ENCODE data around the gene ASF1A.
"Not testable (repeated sequence)": the region's sequence is repeated elsewhere in the genome, so short reads cannot be mapped to it uniquely, and the experiment has no call there.

ASF1A gene

DNA sequence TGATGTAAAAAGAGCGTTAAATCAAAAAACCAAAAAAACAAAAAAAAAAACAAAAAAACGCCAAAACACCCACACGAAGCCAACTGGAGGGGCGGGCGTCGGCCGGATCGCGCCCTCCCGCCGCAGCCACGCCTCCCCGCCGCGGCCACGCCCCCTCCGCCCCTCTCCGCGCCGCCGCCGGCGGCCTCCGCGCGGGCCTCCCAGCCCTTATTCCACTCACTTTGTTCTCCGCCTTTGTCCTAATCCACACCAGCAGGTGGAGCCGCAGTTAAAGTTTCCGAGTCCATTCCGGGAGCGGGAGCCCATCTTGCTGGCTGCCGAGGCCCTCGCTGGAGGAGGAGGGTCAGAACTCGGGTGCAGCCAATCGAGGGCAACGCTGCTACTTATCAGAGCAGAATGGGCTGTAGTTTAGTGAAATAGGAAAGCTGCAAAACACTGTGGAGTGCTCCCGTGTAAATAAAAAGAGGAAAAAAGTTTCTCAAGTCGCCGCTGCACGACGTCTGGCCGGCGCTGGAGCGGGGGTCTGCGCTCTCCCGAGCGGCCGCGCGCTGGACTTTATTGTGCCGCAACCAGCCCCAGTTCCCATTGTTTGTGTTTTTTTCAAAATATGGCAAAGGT, at the start of gene ASF1A:
ASF1A (plus strand) TSS at position 346 of the 618 bp plus-strand sequence; CDS start at position 608, 262 bp downstream.
- H3K4me1 Mint-ChIP-seq (ENCODE audit: low read depth): peaks cover 68% of the 10 kb centered on the region
- peaks cover 36% of the 10 kb centered on the region for H3K36me3 Mint-ChIP-seq (ENCODE audit: low read depth)
- H3K4me3 Mint-ChIP-seq: peak within 1 kb of the TSS; percentile 95
- no peaks in the 10 kb centered on the region for H3K27me3 Mint-ChIP-seq
- no peaks in the 10 kb centered on the region for H3K9me3 Mint-ChIP-seq
- peak within 1 kb of the TSS; percentile 98 for H3K27ac Mint-ChIP-seq

GRCh38 chr6:118844915-118845314, 49.0 kb upstream of the ASF1A start:
- Mint-ChIP-seq H3K4me3 (peak overlapping the region; percentile 1), H3K4me1 (ENCODE audit: low read depth) (peaks cover 38% of the 10 kb centered on the region), H3K36me3 (ENCODE audit: low read depth) (peaks cover 28% of the 10 kb centered on the region), H3K27me3 (no peaks in the 10 kb centered on the region), H3K27ac (peak overlapping the region; percentile 5), H3K9me3 (peaks cover 4% of the 10 kb centered on the region)

DNA sequence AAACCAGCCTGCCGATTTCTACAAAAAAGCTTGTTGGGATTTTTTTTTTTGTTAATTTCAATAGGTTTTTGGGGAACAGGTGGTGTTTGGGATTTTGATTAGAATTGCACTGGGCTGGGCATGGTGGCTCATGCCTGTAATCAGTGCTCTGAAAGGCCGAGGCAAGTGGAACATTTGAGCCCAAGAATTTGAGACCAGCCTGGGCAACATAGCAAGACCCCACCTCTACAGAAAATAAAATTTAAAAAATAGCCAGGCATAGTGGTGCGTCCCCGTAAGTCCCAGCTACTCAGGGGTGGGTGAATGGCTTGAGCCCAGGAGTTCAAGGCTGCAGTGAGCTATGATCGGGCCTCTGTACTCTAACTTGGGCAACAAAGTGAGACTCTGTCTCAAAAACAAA, 40.5 kb upstream of the ASF1A start:
- Mint-ChIP-seq H3K4me1 (ENCODE audit: low read depth) (peaks cover 7% of the 10 kb centered on the region), H3K27me3 (no peaks in the 10 kb centered on the region), H3K27ac (no peak overlapping the region)

GRCh38 chr6:118856301-118856700, 37.7 kb upstream of the ASF1A start:
- Mint-ChIP-seq H3K36me3 (ENCODE audit: low read depth) (peaks cover 42% of the 10 kb centered on the region), H3K4me3 (no peak overlapping the region)

More for the DNA sequence above, 40.5 kb upstream of the ASF1A start:
- Mint-ChIP-seq H3K36me3 (ENCODE audit: low read depth) (peaks cover 28% of the 10 kb centered on the region), H3K4me3 (no peak overlapping the region), H3K9me3 (no peaks in the 10 kb centered on the region)

GRCh38 chr6:118859517-118860064, 34.4 kb upstream of the ASF1A start:
- peaks cover 7% of the 10 kb centered on the region for H3K9me3 Mint-ChIP-seq
- no peaks in the 10 kb centered on the region for H3K27me3 Mint-ChIP-seq
- peaks cover 32% of the 10 kb centered on the region for H3K36me3 Mint-ChIP-seq (ENCODE audit: low read depth)
- H3K27ac Mint-ChIP-seq: no peak overlapping the region
- H3K4me3 Mint-ChIP-seq: no peak overlapping the region
- peaks cover 53% of the 10 kb centered on the region for H3K4me1 Mint-ChIP-seq (ENCODE audit: low read depth)

More at GRCh38 chr6:118856301-118856700, 37.7 kb upstream of the ASF1A start:
- Mint-ChIP-seq H3K9me3 (peaks cover 7% of the 10 kb centered on the region), H3K4me1 (ENCODE audit: low read depth) (peaks cover 30% of the 10 kb centered on the region), H3K27me3 (no peaks in the 10 kb centered on the region), H3K27ac (no peak overlapping the region)

GRCh38 chr6:118860363-118860762, 33.6 kb upstream of the ASF1A start:
- Mint-ChIP-seq H3K27ac (peak overlapping the region; percentile 57), H3K36me3 (ENCODE audit: low read depth) (peaks cover 32% of the 10 kb centered on the region), H3K4me1 (ENCODE audit: low read depth) (peaks cover 56% of the 10 kb centered on the region), H3K9me3 (peaks cover 7% of the 10 kb centered on the region), H3K4me3 (no peak overlapping the region), H3K27me3 (no peaks in the 10 kb centered on the region)

GRCh38 chr6:118860880-118861279, 33.1 kb upstream of the ASF1A start:
- no peak overlapping the region for H3K4me3 Mint-ChIP-seq
- H3K36me3 Mint-ChIP-seq (ENCODE audit: low read depth): peaks cover 36% of the 10 kb centered on the region
- H3K27ac Mint-ChIP-seq: no peak overlapping the region
- H3K9me3 Mint-ChIP-seq: peaks cover 7% of the 10 kb centered on the region
- peaks cover 59% of the 10 kb centered on the region for H3K4me1 Mint-ChIP-seq (ENCODE audit: low read depth)
- H3K27me3 Mint-ChIP-seq: no peaks in the 10 kb centered on the region

DNA sequence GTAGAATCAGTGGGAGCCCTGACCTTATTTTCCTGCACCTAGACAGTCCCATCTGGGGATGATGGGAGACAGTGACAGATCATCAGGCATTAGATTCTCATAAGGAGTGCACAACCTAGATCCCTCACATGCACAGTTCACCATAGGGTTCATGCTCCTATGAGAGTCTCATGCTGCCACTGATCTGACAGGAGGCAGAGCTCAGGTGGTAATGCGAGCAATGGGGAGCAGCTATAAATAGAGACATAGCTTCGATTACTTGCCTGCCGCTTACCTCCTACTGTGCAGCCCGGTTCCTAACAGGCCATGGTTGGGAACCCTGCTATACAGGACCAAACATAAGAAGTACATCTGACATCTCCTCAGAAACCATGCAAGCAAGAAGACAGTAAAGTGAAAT, 31.5 kb upstream of the ASF1A start:
- Mint-ChIP-seq H3K4me3 (no peak overlapping the region), H3K27ac (no peak overlapping the region), H3K9me3 (peaks cover 17% of the 10 kb centered on the region), H3K4me1 (ENCODE audit: low read depth) (peaks cover 66% of the 10 kb centered on the region), H3K36me3 (ENCODE audit: low read depth) (peaks cover 44% of the 10 kb centered on the region), H3K27me3 (no peaks in the 10 kb centered on the region)

DNA sequence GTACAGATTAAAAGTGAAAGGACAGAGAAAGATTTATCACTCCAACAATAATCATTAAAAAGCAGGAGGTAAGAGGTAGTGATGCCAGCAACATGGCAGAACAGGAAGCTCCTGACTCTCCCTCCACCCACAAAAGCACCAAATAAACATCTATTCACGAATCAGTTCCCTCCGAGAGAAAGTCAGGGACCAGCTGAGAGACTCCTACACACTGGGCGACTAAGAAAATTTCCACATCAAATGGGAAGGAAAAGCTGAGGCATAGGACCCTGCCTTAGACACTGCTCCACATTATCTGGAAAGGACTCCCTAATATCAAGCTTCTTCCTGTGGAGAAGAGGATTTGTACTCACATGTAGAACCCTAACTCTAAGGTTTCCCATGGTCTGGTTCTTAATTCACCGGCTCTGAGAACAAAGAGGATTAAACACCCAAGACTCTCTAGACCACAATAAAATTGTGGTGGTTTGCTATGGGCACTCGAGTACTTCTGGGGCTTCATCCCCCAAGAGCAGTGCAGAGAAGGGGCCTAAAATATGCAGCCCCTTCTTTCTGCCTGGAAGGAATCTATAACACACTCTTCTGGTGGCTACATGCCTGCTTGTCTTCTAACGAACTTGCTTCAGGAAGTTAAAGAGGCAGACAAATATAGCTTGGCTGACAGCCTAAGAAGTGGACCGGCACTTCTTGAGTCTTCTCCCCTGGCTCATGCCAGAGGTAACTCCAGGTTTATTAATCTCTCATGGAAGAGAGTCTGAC, 29.4 kb upstream of the ASF1A start:
- Mint-ChIP-seq H3K27ac (peak overlapping the region; percentile 70), H3K36me3 (ENCODE audit: low read depth) (peaks cover 45% of the 10 kb centered on the region), H3K9me3 (peaks cover 17% of the 10 kb centered on the region), H3K4me1 (ENCODE audit: low read depth) (peaks cover 66% of the 10 kb centered on the region), H3K4me3 (peak overlapping the region; percentile 67), H3K27me3 (no peaks in the 10 kb centered on the region)

DNA sequence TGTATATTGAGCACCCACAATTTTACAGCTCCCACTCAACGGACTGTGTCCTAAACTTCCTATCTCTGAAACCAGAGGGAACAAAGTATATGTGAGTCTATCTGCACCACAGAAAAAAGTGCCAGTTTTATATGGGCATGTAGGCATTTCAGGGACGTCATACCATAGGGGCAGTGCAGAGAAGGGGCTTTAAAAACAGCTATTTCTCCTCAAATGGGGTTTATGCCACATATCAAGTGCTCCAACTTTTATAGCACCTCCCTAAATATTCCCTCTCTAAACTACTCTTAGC, 28.9 kb upstream of the ASF1A start:
- peaks cover 47% of the 10 kb centered on the region for H3K36me3 Mint-ChIP-seq (ENCODE audit: low read depth)
- H3K9me3 Mint-ChIP-seq: peaks cover 14% of the 10 kb centered on the region
- H3K27ac Mint-ChIP-seq: peak overlapping the region; percentile 70
- peak overlapping the region; percentile 67 for H3K4me3 Mint-ChIP-seq
- H3K27me3 Mint-ChIP-seq: no peaks in the 10 kb centered on the region
- peaks cover 66% of the 10 kb centered on the region for H3K4me1 Mint-ChIP-seq (ENCODE audit: low read depth)

DNA sequence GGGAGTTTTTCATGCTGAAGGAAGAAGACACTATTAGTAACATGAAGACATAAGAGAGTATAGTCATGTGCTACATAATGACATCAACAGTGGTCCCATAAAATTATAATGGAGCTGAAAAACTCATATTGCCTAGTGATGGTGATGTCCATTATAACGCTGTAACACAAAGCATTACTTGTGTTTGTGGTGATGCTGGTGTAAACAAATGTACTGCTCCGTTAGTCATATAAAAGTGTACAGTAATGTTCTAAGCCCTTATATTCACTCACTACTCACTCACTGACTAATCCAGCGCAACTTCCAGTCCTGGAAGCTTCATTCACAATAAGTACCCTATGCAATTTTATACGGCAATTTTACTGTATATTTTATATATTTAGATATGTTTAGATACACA, 26.8 kb upstream of the ASF1A start:
- Mint-ChIP-seq H3K27me3 (no peaks in the 10 kb centered on the region), H3K4me3 (no peak overlapping the region), H3K9me3 (peaks cover 13% of the 10 kb centered on the region), H3K4me1 (ENCODE audit: low read depth) (peaks cover 77% of the 10 kb centered on the region), H3K36me3 (ENCODE audit: low read depth) (peaks cover 48% of the 10 kb centered on the region), H3K27ac (no peak overlapping the region)

- H3K27me3 Mint-ChIP-seq, H3K4me3 Mint-ChIP-seq: not testable (repeated sequence)
- peaks cover 38% of the 10 kb centered on the region for H3K36me3 Mint-ChIP-seq (ENCODE audit: low read depth)
- H3K4me1 Mint-ChIP-seq (ENCODE audit: low read depth): peaks cover 69% of the 10 kb centered on the region
- peak overlapping the region; percentile 36 for H3K27ac Mint-ChIP-seq
- H3K9me3 Mint-ChIP-seq: peaks cover 13% of the 10 kb centered on the region
Measured at GRCh38 chr6:118868901-118869300, 25.1 kb upstream of the ASF1A start.

- H3K36me3 Mint-ChIP-seq (ENCODE audit: low read depth): peaks cover 41% of the 10 kb centered on the region
- no peaks in the 10 kb centered on the region for H3K27me3 Mint-ChIP-seq
- peaks cover 66% of the 10 kb centered on the region for H3K4me1 Mint-ChIP-seq (ENCODE audit: low read depth)
- H3K27ac Mint-ChIP-seq: peak overlapping the region; percentile 76
- H3K9me3 Mint-ChIP-seq: peaks cover 13% of the 10 kb centered on the region
- no peak overlapping the region for H3K4me3 Mint-ChIP-seq
Measured at GRCh38 chr6:118869350-118869749, 24.6 kb upstream of the ASF1A start.

GRCh38 chr6:118869894-118870589, 23.9 kb upstream of the ASF1A start:
- Mint-ChIP-seq H3K4me1 (ENCODE audit: low read depth) (peaks cover 60% of the 10 kb centered on the region), H3K36me3 (ENCODE audit: low read depth) (peaks cover 43% of the 10 kb centered on the region), H3K9me3 (peaks cover 13% of the 10 kb centered on the region), H3K4me3 (peak overlapping the region; percentile 5), H3K27me3 (no peaks in the 10 kb centered on the region), H3K27ac (peak overlapping the region; percentile 76)

GRCh38 chr6:118871331-118871730, 22.6 kb upstream of the ASF1A start:
- no peak overlapping the region for H3K4me3 Mint-ChIP-seq
- peaks cover 39% of the 10 kb centered on the region for H3K36me3 Mint-ChIP-seq (ENCODE audit: low read depth)
- peaks cover 11% of the 10 kb centered on the region for H3K9me3 Mint-ChIP-seq
- H3K27me3 Mint-ChIP-seq: no peaks in the 10 kb centered on the region
- H3K27ac Mint-ChIP-seq: no peak overlapping the region
- H3K4me1 Mint-ChIP-seq (ENCODE audit: low read depth): peaks cover 51% of the 10 kb centered on the region
